ENCODE results near the gene EIF3D. TPM values are rescaled to one million over a fixed set of nuclear protein-coding genes. Genes with fewer than 3 reads are reported as not detected.

The EIF3D gene
- total RNA-seq, 1 experiment from 2014 or later, result 331 TPM

- DNase-seq (ENCODE audit: low read depth), result peak; percentile 97
These were observed 61.7 kb downstream of the EIF3D start for GRCh38 chr22:36467042-36467810.

GRCh38 chr22:36466258-36466657 is 62.7 kb downstream of the EIF3D start:
- no peak for DNase-seq (ENCODE audit: low read depth)

GRCh38 chr22:36465232-36466021 is 63.5 kb downstream of the EIF3D start:
- peak; percentile 88 for DNase-seq (ENCODE audit: low read depth)

- no peak for DNase-seq (ENCODE audit: low read depth)
These were observed 64.2 kb downstream of the EIF3D start for GRCh38 chr22:36464715-36465231.

DNA sequence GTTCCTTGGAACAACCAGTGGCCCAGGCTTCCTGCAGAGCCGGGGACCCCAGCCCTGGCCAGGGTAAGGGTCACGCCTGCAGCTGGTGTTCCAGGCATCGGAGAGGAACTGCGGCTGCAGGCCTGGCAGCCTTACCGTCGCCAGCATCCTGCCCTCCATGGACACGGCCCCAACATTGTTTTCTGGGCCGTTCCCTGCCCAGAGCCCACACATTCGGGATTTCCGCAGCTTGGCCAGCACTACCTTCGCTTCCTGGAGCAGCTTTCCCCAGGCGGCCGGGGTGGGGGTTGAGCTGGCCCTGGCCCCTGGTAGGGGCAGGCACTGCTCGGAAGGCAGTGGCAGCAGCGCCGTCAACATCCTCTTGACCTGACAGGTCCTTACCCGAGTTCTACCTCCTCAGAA is 65.2 kb downstream of the EIF3D start:
- no peak for DNase-seq (ENCODE audit: low read depth)

- peak; percentile 96 for DNase-seq (ENCODE audit: low read depth)
These were observed 67.0 kb downstream of the EIF3D start for GRCh38 chr22:36461665-36462649.

Other genes with a start within 250 kb of the EIF3D start
- 260 and 282 TPM in 2 replicates for gene MYH9, start 141.2 kb downstream of the EIF3D start, total RNA-seq (2014; rRNA removed; shearing (Covaris generic))
- gene TXN2, start 47.5 kb downstream of the EIF3D start, total RNA-seq (2014; rRNA removed; shearing (Covaris generic)), result 17.8 and 19.8 TPM in 2 replicates
- 12.0 and 12.6 TPM in 2 replicates for gene FOXRED2, start 22.1 kb downstream of the EIF3D start, total RNA-seq (2014; rRNA removed; shearing (Covaris generic))
- gene CACNG2, start 174.6 kb upstream of the EIF3D start, total RNA-seq (2014; rRNA removed; shearing (Covaris generic)), result not detected in 2 replicates
- 7.6 and 10.3 TPM in 2 replicates for gene IFT27, start 247.0 kb upstream of the EIF3D start, total RNA-seq (2014; rRNA removed; shearing (Covaris generic))